AG10803 (cell line): ENCODE measurements around the gene XRCC1.

Experiments used
- DNase-seq: peaks from one replicate; pipeline ENCODE4 v3.0.0; 2010; ENCODE audit warnings: low read depth
- H3K4me3 ChIP-seq: 2 replicates; pipeline ENCODE4 v1.5.1; 2011; ENCODE audit warnings: mild to moderate bottlenecking, low read length, control low read depth
- TF ChIP-seq, protein P1 (sequence below): conservative IDR thresholded peaks from 2 replicates; pipeline ENCODE4 v1.5.1; 2011; ENCODE audit warnings: mild to moderate bottlenecking, low read length, control low read depth, inconsistent platforms

The XRCC1 gene

DNA sequence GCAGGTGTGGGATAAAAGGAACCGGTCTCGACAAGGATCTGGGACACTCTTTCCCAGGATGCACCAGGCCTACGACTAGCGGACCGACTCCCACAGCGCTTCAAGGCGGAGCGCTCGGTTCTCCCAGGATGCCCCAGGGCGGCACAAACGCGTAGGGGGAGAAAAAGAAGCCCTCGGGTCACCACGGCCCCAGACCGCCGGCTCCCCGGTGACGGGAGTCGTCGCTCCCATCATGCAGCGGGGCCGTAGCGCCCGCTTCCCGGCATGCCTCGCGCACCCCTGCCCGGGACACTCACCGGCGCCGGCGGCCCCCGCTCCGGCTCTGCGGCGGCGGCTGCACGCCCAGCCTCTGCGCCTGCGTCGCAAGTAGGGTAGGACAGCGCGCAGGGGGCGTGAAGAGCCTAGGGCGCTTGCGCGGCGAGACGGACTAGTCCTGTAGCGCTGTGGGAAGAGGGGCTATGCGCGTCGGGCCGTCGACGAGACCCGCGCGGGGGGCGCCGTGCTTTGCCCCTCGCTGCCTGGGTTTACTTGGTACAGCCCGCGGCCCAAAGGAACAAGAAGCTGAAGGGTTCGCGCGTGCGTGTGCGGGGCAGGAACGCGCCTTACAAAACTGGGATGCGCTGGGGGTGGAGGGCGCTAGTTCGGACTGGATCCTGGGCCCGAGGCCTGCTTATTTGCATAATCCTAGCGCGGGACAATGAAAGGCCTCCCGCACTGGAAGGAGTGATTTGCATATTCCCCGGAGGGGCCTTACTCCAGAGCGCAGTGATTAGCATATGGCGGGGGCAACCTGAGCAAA lies 44.1 kb upstream of the XRCC1 start, which contains the start of gene ZNF428:
ZNF428 (minus strand) TSS at position 368 of the 799 bp plus-strand sequence. CDS start 5,325 bp downstream, outside the sequence.
- peak; percentile 86 for DNase-seq

DNA sequence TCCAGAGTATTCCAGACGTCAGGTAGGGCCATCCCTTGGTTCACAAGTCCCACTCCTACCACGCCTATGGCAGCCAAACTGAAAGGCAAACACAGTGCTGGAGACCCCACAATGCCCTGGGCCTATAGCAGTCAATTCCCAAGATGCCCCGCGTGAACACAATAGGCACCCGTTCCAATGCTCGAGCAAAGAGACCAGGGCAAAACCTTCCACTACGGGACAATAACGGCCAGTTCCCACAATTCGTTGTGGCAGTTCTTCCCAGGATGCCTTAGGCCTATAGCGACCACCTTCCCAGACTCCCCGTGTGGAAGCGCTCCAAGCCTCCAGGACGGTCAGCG lies 43.6 kb upstream of the XRCC1 start:
- TF ChIP-seq, protein P1, sequence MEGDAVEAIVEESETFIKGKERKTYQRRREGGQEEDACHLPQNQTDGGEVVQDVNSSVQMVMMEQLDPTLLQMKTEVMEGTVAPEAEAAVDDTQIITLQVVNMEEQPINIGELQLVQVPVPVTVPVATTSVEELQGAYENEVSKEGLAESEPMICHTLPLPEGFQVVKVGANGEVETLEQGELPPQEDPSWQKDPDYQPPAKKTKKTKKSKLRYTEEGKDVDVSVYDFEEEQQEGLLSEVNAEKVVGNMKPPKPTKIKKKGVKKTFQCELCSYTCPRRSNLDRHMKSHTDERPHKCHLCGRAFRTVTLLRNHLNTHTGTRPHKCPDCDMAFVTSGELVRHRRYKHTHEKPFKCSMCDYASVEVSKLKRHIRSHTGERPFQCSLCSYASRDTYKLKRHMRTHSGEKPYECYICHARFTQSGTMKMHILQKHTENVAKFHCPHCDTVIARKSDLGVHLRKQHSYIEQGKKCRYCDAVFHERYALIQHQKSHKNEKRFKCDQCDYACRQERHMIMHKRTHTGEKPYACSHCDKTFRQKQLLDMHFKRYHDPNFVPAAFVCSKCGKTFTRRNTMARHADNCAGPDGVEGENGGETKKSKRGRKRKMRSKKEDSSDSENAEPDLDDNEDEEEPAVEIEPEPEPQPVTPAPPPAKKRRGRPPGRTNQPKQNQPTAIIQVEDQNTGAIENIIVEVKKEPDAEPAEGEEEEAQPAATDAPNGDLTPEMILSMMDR, result no peak
- DNase-seq, result no peak
- H3K4me3 ChIP-seq, result peak overlapping the region; percentile 93

More for the DNA sequence above, 44.1 kb upstream of the XRCC1 start, which contains the start of gene ZNF428:
- TF ChIP-seq, protein P1, result no peak
- peak within 1 kb of the TSS; percentile 93 for H3K4me3 ChIP-seq

DNA sequence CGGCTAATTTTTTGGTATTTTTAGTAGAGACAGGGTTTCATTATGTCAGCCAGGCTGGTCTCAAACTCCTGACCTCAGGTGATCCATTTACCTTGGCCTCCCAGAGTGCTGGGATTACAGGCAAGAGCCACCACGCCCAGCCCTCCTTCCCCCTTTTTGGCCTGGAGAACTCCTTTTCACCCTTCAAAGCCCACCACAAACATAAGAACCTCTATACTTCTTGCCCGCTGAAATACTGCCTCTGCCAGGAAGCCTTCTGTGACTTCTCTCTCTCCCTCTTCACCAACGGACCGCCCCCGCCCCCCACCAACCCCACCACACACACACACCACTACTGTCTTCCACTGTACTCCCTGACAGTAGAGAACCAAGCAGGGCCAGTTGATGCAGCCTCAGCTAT lies 41.6 kb upstream of the XRCC1 start:
- H3K4me3 ChIP-seq, result no peak overlapping the region
- DNase-seq, result no peak
- TF ChIP-seq, protein P1, result no peak

DNA sequence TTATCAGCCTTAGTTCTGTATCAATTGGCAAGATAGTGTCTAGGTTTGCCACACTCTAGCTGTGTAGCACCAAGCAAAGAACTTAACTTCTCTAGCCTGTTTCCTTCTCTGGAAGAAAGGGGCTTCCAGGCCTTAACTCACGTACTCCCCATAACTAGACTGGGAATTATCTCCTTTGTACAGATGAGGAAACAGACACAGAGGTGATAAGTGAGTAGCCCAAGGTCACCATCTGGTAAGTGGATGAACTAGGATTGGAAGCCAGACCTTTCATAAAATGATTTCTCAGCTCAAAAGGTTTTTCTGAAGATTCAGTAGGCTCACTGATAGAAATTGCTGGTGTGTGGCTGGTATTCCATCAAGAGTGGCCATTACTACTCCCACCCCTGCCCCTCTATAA lies 41.0 kb upstream of the XRCC1 start:
- TF ChIP-seq, protein P1, result no peak
- no peak overlapping the region for H3K4me3 ChIP-seq
- DNase-seq, result no peak

DNA sequence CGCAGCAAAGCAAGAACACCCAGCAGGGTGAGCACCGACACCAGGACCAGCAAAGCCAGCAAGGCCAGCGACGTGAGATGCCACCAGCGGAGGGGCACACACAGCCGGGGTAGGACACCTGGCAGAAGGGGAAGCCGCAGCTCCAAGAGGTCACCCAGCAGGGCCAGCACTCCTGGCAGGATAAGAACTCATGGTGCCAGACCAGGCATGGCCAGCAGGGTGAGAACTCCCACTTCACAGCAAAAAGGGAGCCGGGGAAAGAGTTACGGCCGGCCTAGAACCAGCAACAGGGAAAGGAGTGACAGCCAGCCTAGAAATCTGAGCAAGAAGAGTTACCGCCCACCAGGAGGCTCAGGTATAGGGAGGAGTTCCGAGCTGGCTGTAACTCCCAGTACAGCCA lies 37.0 kb upstream of the XRCC1 start:
- DNase-seq, result no peak
- TF ChIP-seq, protein P1, result no peak
- no peak overlapping the region for H3K4me3 ChIP-seq

DNA sequence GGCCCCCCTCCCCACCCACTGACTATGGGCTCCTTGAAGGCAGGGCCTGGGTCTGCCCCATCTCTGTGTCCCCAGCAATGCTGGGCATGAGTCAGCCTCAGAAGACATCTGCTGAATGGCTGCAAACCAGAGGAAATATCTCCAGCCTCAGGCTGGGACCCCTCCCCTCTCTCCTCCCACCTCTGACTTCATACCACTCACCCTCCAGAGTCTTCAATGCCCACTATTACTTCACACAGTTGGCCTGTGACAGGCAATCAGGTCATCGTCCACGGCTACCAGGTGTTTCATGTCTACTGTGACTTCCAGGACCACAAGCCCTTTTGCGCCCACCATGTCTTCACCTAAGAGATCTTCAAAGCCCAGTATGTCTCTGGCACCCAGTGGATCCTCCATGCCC lies 36.5 kb upstream of the XRCC1 start, which contains the start of gene SRRM5:
SRRM5 (plus strand) TSS at position 301 of the 400 bp plus-strand sequence; CDS start at position 335, 34 bp downstream.
- no peak within 1 kb of the TSS for H3K4me3 ChIP-seq
- TF ChIP-seq, protein P1, result no peak
- DNase-seq, result no peak

DNA sequence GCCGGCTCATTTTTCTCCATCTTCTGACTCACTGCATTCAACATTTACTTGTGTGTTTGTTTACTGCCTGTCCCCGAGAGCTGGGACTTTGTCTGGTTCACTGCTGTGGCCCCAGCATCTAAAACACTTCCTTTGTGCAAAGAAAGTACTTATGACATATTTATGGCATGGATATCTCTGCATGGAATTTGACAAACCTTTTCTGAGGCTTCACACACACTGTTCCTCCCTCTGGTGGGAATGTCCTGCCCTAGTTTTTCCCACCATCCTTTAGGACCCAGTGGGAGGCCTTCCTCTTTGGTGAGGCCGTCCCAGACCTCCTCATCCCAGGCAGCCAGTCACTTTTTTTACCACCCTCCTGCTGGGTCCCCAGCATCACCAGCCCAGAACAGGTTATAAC lies 35.2 kb upstream of the XRCC1 start:
- DNase-seq, result no peak
- TF ChIP-seq, protein P1, result no peak
- no peak overlapping the region for H3K4me3 ChIP-seq
